Ovary (tissue), 3 donors: ENCODE results near the gene MORN4.
"Not testable (repeated sequence)": the region's sequence is repeated elsewhere in the genome, so short reads cannot be mapped to it uniquely, and the experiment has no call there.

Source experiments
- EP300 ChIP-seq: sonication (generic); formaldehyde crosslinking; IDR thresholded peaks from one replicate; pipeline ENCODE4 v1.6.1; 2017; ENCODE audit warnings: antibody characterized with exemption
- POLR2A ChIP-seq: fragments of 450-650 bp; IDR thresholded peaks from one replicate; pipeline ENCODE4 v1.6.1; 2017; ENCODE audit warnings: antibody characterized with exemption, mild to moderate bottlenecking, moderate library complexity
- TF ChIP-seq, protein P1 (sequence below), 3 donors: fragments of 450-650 bp in 2 of 3; fragments of 200-600 bp in 1 of 3; IDR thresholded peaks; one replicate each; pipeline versions ENCODE4 v1.5.1 to v1.8.0; 2016 to 2022; ENCODE audit warnings: antibody characterized with exemption in 3 of 3, mild to moderate bottlenecking in 1 of 3
- donor health status: DM: no; HTN: no; CAD: no.

DNA sequence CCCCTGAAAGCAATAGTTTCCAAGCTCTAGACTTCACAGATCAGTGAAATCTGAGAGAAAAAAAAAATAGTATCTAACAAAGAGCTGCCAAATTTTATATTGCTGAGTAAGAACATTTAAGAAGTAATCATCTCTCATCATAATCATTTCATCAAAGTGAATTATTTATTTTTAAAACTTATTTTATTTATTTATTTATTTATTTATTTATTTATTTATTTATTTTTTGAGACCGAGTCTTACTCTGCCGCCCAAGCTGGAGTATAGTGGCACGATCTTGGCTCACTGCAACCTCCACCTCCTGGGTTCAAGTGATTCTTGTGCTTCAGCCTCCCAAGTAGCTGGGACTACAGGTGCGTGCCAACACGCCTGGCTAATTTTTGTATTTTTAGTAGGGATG, 56.8 kb downstream of the MORN4 start:
- TF ChIP-seq, protein P1, sequence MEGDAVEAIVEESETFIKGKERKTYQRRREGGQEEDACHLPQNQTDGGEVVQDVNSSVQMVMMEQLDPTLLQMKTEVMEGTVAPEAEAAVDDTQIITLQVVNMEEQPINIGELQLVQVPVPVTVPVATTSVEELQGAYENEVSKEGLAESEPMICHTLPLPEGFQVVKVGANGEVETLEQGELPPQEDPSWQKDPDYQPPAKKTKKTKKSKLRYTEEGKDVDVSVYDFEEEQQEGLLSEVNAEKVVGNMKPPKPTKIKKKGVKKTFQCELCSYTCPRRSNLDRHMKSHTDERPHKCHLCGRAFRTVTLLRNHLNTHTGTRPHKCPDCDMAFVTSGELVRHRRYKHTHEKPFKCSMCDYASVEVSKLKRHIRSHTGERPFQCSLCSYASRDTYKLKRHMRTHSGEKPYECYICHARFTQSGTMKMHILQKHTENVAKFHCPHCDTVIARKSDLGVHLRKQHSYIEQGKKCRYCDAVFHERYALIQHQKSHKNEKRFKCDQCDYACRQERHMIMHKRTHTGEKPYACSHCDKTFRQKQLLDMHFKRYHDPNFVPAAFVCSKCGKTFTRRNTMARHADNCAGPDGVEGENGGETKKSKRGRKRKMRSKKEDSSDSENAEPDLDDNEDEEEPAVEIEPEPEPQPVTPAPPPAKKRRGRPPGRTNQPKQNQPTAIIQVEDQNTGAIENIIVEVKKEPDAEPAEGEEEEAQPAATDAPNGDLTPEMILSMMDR (IDR thresholded peaks at IDR 0.05): not testable (repeated sequence)
- not testable (repeated sequence) for TF ChIP-seq POLR2A, EP300
